GM18502 (cell line): Measurements from ENCODE around the gene TSGA10IP.
"Not testable (repeated sequence)": the region's sequence is repeated elsewhere in the genome, so short reads cannot be mapped to it uniquely, and the experiment has no call there.

Experiments used
- ATAC-seq: cut with Tn5 transposase; IDR thresholded peaks from one replicate; pipeline ENCODE4 v1.9.1; 2021; ENCODE audit warnings: mild to moderate bottlenecking; ENCODE audit not compliant: unreplicated experiment, poor library complexity

The TSGA10IP gene

GRCh38 chr11:65945941-65946558 lies 770 bp downstream of the TSGA10IP start:
- no peak for ATAC-seq

- ATAC-seq = no peak
These were observed 1.4 kb downstream of the TSGA10IP start for GRCh38 chr11:65946655-65947054.

GRCh38 chr11:65947133-65947532 lies 1.9 kb downstream of the TSGA10IP start:
- no peak for ATAC-seq

GRCh38 chr11:65947603-65948125 lies 2.4 kb downstream of the TSGA10IP start:
- no peak for ATAC-seq

- ATAC-seq = not testable (repeated sequence)
These were observed 5.4 kb downstream of the TSGA10IP start for GRCh38 chr11:65950711-65951110.

GRCh38 chr11:65951641-65952040 lies 6.4 kb downstream of the TSGA10IP start:
- not testable (repeated sequence) for ATAC-seq

GRCh38 chr11:65952052-65952521 lies 6.8 kb downstream of the TSGA10IP start:
- no peak for ATAC-seq

- ATAC-seq = no peak
These were observed 8.2 kb downstream of the TSGA10IP start for GRCh38 chr11:65953471-65953870.

- no peak for ATAC-seq
These were observed 9.5 kb downstream of the TSGA10IP start for GRCh38 chr11:65954771-65955170.

- no peak for ATAC-seq
These were observed 13.0 kb downstream of the TSGA10IP start for GRCh38 chr11:65958291-65958690.

- no peak for ATAC-seq
These were observed 13.6 kb downstream of the TSGA10IP start for GRCh38 chr11:65958774-65959420.

GRCh38 chr11:65960824-65961266 lies 15.6 kb downstream of the TSGA10IP start:
- ATAC-seq = no peak

- peak; percentile 83 for ATAC-seq
These were observed 16.2 kb downstream of the TSGA10IP start, which contains the start of gene SART1 for GRCh38 chr11:65961267-65962140. Gene SART1 (plus strand): TSS chr11:65961734. CDS start chr11:65961781, 47 bp downstream.

- ATAC-seq = no peak
These were observed 16.9 kb downstream of the TSGA10IP start for GRCh38 chr11:65962141-65962564.

- ATAC-seq = no peak
These were observed 19.6 kb downstream of the TSGA10IP start for GRCh38 chr11:65964906-65965305.

GRCh38 chr11:65965986-65966762 lies 20.9 kb downstream of the TSGA10IP start:
- ATAC-seq = no peak

GRCh38 chr11:65967329-65967934 lies 22.2 kb downstream of the TSGA10IP start:
- no peak for ATAC-seq

GRCh38 chr11:65968600-65969482 lies 23.6 kb downstream of the TSGA10IP start:
- ATAC-seq = no peak
